Stimulated activated effector memory CD8-positive, alpha-beta T cell treated with anti-CD3 and anti-CD28 coated beads, Interleukin-12 subunit alpha, Interleukin-12 subunit beta, amount 100 ng/mL, for 72 hours (primary cell): ENCODE results near the gene ECI1.

Experiments
- ATAC-seq: fragments of 150-1000 bp; cut with Tn5 transposase; 2 replicates; pipeline ENCODE4 v1.10.0; 2021
- DNase-seq, 2 donors: peaks; one replicate each; pipeline ENCODE4 v3.0.0; 2021 to 2022; ENCODE audit warnings: low spot score in 2 of 2
- H3K27ac Mint-ChIP-seq: one replicate; pipeline ENCODE4 v1.8.0; 2022; ENCODE audit warnings: mild to moderate bottlenecking, mixed read lengths
- H3K36me3 Mint-ChIP-seq: one replicate; pipeline ENCODE4 v1.8.0; 2022; ENCODE audit warnings: mild to moderate bottlenecking, mixed read lengths
- H3K4me1 Mint-ChIP-seq: one replicate; pipeline ENCODE4 v1.8.0; 2022; ENCODE audit warnings: mixed read lengths
- H3K4me3 Mint-ChIP-seq: one replicate; pipeline ENCODE4 v1.8.0; 2022; ENCODE audit warnings: mild to moderate bottlenecking, mixed read lengths
- H3K9me3 Mint-ChIP-seq: one replicate; pipeline ENCODE4 v1.8.0; 2022; ENCODE audit warnings: mixed read lengths

ECI1 gene

DNA sequence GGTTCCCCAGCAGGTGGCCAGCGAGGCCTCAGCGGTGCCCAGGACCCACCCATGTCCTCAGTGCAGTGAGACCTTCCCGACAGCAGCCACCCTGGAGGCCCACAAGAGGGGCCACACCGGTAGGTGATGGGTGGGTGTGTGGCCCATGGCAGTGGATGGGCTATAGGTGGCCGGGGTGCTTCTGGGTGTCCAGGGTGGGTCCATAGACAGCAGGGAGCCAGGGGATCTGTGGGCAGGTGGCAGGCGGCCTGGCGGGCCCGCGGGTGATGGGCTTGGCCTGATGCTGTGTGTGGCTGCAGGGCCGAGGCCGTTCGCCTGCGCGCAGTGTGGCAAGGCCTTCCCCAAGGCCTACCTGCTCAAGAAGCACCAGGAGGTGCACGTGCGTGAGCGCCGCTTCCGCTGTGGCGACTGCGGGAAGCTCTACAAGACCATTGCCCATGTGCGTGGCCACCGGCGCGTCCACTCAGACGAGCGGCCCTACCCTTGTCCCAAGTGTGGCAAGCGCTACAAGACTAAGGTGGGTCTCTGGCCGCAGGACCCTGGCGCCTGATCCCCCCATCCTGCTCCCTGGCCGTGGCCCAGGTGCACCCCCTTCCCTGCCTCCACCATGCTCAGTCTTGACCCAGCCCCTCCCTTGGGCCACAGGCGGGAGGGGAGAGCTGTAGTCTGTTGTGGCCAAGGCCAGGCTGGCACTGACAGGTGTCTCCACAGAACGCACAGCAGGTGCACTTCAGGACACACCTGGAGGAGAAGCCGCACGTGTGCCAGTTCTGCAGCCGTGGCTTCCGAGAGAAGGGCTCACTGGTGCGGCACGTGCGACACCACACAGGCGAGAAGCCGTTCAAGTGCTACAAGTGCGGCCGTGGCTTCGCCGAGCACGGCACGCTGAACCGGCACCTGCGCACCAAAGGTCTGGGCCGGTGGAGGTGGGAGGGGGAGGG, 17.2 kb downstream of the ECI1 start:
- Mint-ChIP-seq H3K36me3 (peaks cover 22% of the 10 kb centered on the region), H3K9me3 (no peaks in the 10 kb centered on the region), H3K27ac (no peak overlapping the region), H3K4me1 (no peaks in the 10 kb centered on the region), H3K4me3 (no peak overlapping the region)
- DNase-seq, result no peak
- ATAC-seq, result no peak

- Mint-ChIP-seq H3K4me1 (no peaks in the 10 kb centered on the region), H3K9me3 (no peaks in the 10 kb centered on the region), H3K4me3 (no peak overlapping the region), H3K27ac (no peak overlapping the region), H3K36me3 (peaks cover 22% of the 10 kb centered on the region)
- no peak for DNase-seq
- no peak for ATAC-seq
Observed at GRCh38 chr16:2233046-2233775, 18.2 kb downstream of the ECI1 start.

- peaks cover 22% of the 10 kb centered on the region for H3K36me3 Mint-ChIP-seq
- no peaks in the 10 kb centered on the region for H3K9me3 Mint-ChIP-seq
- no peak overlapping the region for H3K27ac Mint-ChIP-seq
- no peak overlapping the region for H3K4me3 Mint-ChIP-seq
- no peak for ATAC-seq
- DNase-seq, result no peak
- H3K4me1 Mint-ChIP-seq, result no peaks in the 10 kb centered on the region
Observed at GRCh38 chr16:2232094-2232990, 19.0 kb downstream of the ECI1 start.

DNA sequence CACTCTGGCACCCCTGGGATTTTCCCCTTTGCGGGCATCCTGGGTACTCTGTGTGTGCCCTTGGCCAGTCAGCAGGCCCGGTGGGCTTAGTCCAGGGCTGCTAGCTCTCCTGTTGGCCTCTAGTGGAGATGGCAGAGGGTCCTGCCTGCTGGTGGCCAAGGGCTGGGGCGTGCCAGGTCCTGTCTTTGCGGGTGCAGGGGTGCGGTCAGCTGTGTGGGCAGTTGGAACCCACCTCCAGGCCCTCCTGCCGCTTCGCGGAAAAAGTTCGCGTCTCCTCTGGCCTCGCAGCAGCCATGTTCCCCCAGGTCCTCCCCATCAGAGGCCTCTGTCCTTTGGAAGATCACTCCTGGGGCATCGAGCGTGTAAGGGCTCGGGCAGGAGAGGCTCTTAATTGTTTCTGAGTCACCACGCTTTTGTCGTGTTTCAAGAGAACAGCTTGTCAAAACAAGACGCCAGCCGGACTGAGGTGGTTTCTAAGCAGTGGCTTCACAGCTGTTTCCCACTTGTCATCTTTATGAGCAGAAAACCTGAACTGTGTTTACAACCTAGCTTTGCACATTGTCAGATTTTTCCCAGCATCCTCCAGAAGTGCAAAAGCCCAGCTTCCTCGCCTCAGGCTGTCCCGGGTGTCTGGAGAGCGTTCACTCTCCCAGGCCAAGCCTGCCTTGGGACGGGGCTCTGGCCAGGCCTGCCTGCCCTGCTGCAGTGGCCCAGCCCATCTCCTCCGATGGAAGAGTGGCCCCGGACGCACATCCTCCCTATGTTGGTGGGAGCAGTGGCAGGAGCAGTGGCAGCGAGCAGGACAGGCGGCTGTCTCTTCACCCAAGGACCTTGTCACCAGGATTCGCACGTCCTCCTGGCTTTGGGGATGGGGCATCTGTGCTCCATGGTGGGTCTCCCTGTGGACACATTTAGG, 20.1 kb downstream of the ECI1 start:
- Mint-ChIP-seq H3K36me3 (peaks cover 22% of the 10 kb centered on the region), H3K4me3 (no peak overlapping the region), H3K4me1 (peaks cover 2% of the 10 kb centered on the region), H3K9me3 (no peaks in the 10 kb centered on the region), H3K27ac (no peak overlapping the region)
- DNase-seq (no peak), ATAC-seq (no peak)

DNA sequence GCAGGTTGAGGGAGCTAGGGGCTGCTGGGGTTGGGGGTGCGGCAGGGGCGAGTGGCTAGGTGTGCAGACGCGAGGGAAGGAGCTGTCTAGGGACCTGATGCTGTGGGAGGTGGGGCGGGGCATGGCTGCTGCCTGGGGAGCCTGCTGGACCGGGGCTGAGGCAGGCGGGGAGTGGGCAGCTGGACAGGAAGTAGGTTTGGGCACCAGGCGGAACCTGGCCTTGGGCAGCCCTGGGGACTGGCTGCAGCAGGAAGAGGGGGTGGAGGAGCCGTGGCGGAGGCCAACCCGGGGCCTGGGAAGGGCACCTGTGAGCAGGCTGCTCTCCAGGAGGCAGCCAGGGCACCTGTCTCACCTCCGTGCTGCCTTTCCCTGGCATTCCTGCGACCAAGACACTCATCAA, 21.0 kb downstream of the ECI1 start:
- H3K27ac Mint-ChIP-seq, result peak overlapping the region; percentile 61

DNA sequence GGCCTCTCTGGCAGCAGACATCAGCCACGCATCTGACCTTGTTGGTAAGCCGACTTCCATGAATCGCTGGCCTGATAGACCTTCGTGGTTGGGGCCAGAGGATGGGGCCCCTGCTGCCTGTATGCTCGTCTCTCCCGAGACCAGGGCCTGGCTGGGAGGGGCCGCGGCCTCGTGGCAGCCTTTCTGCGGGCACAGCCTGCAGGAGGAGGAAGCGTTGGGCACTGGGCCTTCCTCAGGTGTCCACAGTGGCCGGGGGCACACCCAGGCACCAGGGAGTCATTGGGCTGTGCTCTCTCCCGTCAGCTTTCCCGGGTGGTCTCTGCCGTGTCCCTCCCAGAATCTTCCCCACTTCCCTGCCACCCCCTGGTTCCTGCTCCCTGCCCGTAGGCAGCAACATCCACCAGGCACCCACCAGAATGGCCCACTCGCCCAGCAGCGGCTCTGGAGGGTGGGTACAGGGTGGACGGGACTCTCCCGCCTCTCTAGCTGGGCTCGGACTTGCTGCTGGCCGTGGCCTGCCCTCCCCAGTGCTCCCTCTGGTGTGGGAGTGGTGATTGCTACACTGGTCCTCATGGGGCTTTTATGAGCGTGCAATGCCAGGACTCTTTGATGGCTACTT, 21.6 kb downstream of the ECI1 start:
- H3K4me3 Mint-ChIP-seq, result no peak overlapping the region
- peaks cover 33% of the 10 kb centered on the region for H3K36me3 Mint-ChIP-seq
- no peak for DNase-seq
- H3K27ac Mint-ChIP-seq, result peak overlapping the region; percentile 61
- no peak for ATAC-seq
- no peaks in the 10 kb centered on the region for H3K9me3 Mint-ChIP-seq
- peaks cover 10% of the 10 kb centered on the region for H3K4me1 Mint-ChIP-seq

More for the DNA sequence above, 21.0 kb downstream of the ECI1 start:
- H3K4me3 Mint-ChIP-seq, result no peak overlapping the region
- H3K36me3 Mint-ChIP-seq, result peaks cover 31% of the 10 kb centered on the region
- H3K9me3 Mint-ChIP-seq, result no peaks in the 10 kb centered on the region
- ATAC-seq, result no peak
- H3K4me1 Mint-ChIP-seq, result peaks cover 7% of the 10 kb centered on the region
- DNase-seq, result no peak

DNA sequence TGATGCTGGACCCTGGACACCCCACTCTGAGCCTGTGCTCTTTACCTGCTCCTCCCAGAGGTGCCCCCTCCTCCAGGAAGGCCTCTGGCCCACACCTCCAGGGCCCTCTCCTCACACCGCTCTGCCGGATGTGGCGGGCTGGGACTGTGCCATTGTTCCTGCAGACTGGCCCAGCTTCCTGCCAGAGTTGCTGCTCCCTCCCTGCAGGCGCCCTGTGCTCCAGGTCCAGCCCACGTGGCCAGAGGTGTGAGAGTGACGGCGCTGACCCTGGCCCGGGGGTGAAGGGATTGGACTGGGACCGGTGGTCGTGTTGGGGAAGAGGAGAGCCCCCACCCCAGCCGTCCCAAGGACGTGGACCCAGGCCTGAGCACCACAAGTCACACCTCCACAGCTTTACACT, 22.3 kb downstream of the ECI1 start:
- peaks cover 16% of the 10 kb centered on the region for H3K4me1 Mint-ChIP-seq
- H3K4me3 Mint-ChIP-seq, result no peak overlapping the region
- H3K36me3 Mint-ChIP-seq, result peaks cover 28% of the 10 kb centered on the region
- no peak overlapping the region for H3K27ac Mint-ChIP-seq
- no peak for DNase-seq
- no peak for ATAC-seq
- H3K9me3 Mint-ChIP-seq, result no peaks in the 10 kb centered on the region

GRCh38 chr16:2228161-2228824, 23.1 kb downstream of the ECI1 start:
- Mint-ChIP-seq H3K4me3 (no peak overlapping the region), H3K9me3 (no peaks in the 10 kb centered on the region), H3K36me3 (peaks cover 21% of the 10 kb centered on the region), H3K27ac (no peak overlapping the region), H3K4me1 (peaks cover 17% of the 10 kb centered on the region)
- no peak for ATAC-seq
- DNase-seq, result no peak

- peaks cover 17% of the 10 kb centered on the region for H3K4me1 Mint-ChIP-seq
- H3K27ac Mint-ChIP-seq, result peak overlapping the region; percentile 69
- DNase-seq, result no peak
- H3K4me3 Mint-ChIP-seq, result no peak overlapping the region
- no peaks in the 10 kb centered on the region for H3K9me3 Mint-ChIP-seq
- no peak for ATAC-seq
- H3K36me3 Mint-ChIP-seq, result peaks cover 19% of the 10 kb centered on the region
Observed at GRCh38 chr16:2226918-2227317, 24.5 kb downstream of the ECI1 start.

DNA sequence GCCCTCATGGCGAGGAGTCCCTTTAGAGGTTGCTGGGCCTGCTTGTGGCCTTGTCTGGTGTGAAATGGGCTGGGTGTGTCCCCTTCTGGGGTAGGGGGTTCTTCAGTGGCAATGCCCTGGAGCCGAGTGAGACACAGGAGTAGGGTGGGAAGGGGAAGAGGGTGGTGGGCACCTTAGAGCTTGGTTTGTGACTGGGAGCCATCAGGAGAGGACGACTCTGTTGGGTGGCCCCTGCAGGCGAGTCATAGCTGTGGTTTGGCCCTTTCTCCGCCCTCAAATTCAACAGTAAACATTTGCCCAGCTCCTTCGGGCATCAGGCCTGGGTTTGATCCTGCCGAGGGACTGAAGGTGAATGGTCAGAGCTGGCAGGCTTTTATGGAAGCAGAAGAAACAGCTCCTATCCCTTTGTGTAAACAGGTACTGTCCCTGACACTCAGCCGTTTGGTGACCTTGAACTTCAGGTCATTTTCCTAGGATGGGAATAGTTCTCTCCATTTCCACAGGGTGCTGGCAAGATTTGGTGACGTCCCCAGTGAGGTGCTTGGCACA, 25.1 kb downstream of the ECI1 start:
- DNase-seq (no peak), ATAC-seq (no peak)
- no peak overlapping the region for H3K4me3 Mint-ChIP-seq
- peaks cover 17% of the 10 kb centered on the region for H3K4me1 Mint-ChIP-seq
- H3K27ac Mint-ChIP-seq, result peak overlapping the region; percentile 69
- H3K36me3 Mint-ChIP-seq, result peaks cover 16% of the 10 kb centered on the region
- H3K9me3 Mint-ChIP-seq, result no peaks in the 10 kb centered on the region

- peak overlapping the region; percentile 80 for H3K4me3 Mint-ChIP-seq
- no peaks in the 10 kb centered on the region for H3K9me3 Mint-ChIP-seq
- peak; percentile 33 for ATAC-seq
- H3K27ac Mint-ChIP-seq, result peak overlapping the region; percentile 92
- DNase-seq, result no peak
- peaks cover 11% of the 10 kb centered on the region for H3K36me3 Mint-ChIP-seq
- peaks cover 17% of the 10 kb centered on the region for H3K4me1 Mint-ChIP-seq
Observed at GRCh38 chr16:2223942-2224486, 27.4 kb downstream of the ECI1 start.

DNA sequence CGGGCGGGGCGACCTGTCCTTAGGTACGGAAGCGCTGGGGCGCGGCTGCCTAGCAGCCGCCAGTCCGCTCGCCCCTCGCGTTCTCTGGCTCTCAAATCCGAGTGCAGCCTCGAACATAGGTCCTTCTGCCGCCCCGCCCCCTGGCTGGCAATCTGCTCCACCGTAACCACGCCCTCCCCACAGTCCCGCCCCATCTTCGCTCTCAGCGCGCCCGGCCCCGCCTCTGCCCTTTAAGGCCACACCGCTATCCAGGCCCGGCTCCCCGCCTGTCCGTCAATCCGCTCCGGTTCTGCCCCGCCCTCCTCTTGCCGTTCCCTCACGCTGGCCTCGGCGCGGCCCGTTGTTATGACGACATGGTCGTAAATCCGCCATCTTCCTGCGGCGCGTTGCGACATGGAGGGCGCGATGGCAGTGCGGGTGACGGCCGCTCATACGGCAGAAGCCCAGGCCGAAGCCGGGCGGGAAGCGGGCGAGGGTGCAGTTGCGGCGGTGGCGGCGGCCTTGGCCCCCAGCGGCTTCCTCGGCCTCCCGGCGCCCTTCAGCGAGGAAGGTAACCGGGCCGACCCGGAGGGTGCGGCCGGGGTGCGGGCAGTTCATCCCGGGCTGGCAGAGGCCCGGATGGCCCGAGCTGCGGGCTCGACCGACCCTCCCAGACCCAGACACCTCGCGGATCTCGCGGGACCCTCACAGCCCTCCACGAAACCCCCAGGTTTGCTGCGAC, 28.0 kb downstream of the ECI1 start, which contains the start of gene E4F1:
TSS of gene E4F1 (plus strand) at position 371 of the 721 bp plus-strand sequence. CDS start at position 394, 23 bp downstream.
- Mint-ChIP-seq H3K4me3 (peak within 1 kb of the TSS; percentile 80), H3K9me3 (no peaks in the 10 kb centered on the region), H3K27ac (peak within 1 kb of the TSS; percentile 92), H3K4me1 (peaks cover 17% of the 10 kb centered on the region), H3K36me3 (peaks cover 11% of the 10 kb centered on the region)
- ATAC-seq (peak; percentile 98), DNase-seq (peak; percentile 97 to 100)
